Stimulated activated CD8-positive, alpha-beta memory T cell treated with anti-CD3 and anti-CD28 coated beads, Interleukin-7, amount 100 ng/mL, for 24 hours (primary cell): ENCODE results near the gene HMGB4.

Experiments
- DNase-seq: peaks from one replicate; pipeline ENCODE4 v3.0.0-alpha.2; 2020; ENCODE audit warnings: low read depth

The HMGB4 gene, protein sequence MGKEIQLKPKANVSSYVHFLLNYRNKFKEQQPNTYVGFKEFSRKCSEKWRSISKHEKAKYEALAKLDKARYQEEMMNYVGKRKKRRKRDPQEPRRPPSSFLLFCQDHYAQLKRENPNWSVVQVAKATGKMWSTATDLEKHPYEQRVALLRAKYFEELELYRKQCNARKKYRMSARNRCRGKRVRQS

GRCh38 chr1:33863779-33864178 is at the start of gene HMGB4:
Gene HMGB4, plus strand, starts transcription at chr1:33864079. Its CDS starts 113 bp downstream, at chr1:33864192.
- no peak for DNase-seq

GRCh38 chr1:33814166-33814565 is 49.7 kb upstream of the HMGB4 start:
- DNase-seq, result no peak

DNA sequence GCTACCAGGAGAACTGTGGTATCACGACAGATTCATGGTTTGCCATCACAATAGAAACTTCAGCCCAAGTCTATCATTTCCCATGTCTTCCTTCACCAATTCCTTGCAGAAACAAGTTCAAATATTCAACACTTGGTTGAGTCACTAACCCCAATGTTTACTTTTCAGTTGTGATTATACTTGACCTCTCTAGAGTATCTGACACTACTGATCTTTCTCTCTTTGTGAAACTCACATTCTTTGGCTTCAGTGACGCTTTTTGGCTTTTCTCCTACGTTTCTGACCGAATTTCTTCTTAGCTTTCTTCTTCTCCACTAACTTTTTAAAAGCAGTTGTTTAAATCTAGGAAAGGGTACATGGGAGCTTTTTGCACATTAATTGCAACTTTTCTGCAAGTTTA is 48.8 kb upstream of the HMGB4 start:
- no peak for DNase-seq

- DNase-seq, result no peak
These were observed 45.8 kb upstream of the HMGB4 start for GRCh38 chr1:33818071-33818470.

DNA sequence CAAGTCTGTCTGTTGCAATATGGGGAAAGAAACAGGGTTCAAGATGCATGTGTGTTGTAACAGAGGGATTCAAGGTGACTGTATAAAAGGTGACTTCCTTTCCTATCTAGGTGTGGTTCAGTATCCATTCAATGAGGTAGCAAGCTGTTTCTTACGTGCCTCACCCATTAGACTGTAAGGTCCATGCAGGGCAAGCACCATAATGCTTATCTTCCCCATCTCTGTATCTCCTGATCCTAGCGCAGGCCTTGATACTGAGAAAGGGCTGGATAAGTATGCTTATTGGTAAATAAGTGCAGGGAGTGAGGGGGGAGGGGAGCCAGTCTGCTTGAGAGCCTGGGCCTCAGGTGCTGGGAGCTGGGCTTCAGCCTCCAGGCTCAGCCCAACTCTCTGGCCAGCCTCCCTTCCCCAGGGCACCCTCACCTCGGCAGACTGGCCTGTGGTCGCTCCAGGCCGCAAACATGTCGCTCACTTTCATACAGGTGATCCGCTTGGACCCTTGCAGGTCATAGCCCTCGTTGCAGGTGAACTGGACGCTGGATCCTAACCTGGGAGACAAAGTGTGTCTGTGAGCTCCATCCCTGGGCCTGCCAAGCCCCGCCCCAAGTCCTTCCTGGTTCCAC is 44.5 kb upstream of the HMGB4 start:
- no peak for DNase-seq

DNA sequence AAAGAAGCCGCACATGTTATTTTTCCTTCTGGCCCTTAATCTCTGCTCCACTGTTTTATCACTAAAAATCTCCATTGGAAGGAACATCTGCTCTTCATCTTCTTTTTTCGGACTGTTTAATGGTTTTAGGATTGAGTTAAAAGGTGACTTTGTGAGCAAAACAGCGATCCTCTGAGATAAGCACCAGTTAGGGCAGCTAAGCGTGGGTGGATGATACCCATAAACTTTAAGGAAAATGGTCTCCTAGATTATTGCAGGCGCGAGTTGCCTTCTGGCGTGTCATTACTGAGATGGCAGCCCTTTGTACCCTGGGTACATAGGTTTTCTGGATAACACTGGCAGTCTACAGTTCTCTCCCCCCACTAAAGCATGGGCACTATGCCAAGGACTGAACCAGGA is 44.0 kb upstream of the HMGB4 start:
- no peak for DNase-seq

DNA sequence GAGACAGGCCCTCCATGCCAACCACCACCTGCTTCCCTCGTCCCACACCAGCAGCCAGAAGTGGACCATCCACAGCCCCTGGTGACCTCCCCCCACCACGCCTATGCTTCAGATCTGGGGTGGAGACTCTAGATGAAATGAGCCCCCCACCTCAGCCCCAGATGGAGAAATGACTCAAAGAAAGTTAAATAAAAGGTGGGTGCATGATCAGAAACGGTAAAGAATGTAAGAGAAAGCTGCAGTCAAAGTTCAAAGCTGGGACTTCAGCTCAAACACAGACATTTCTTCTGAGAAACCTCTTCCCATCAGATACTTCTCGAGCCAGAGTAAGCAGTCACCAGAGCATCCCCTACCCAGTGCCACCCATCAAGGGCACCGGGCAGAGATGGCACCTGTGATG is 43.1 kb upstream of the HMGB4 start:
- no peak for DNase-seq

DNA sequence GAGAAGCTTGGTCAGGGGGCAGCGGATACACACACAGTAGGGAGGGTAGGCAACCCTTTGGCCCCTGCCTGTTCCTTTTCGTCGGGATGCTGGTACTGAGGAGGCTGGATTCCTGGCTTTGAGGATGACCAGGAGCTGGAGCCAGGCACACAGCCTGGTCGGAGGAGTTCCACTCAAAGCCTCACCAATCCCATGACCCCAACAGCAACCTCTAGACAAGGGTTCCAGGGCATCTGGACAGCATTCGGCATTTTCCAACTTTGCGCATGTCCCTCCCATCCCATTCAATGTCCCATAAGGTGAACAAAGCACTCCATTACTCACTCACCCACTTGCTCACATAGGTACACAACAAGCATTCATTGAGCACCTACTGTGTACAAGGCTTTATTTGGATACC is 42.6 kb upstream of the HMGB4 start:
- no peak for DNase-seq

DNA sequence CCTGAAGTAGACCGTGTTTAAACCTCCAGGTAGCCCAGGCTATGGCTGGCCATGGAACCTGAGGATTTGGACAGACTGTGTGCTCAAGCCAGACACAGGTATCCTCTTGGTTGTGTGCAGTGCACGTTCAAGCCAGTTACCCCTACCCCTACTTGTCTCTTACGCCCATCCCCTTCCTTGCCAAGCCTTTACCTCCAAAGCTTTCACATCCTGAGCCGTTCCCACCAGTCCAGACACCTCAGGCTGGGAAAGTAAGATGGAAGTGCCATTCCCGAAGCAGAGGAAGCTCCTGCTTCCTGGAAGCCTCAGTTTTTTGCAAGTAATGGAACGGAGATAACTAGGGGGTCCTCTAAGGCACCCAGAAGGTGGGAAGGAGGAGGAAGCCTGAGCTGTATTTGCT is 41.5 kb upstream of the HMGB4 start:
- DNase-seq, result no peak

- DNase-seq, result no peak
These were observed 40.5 kb upstream of the HMGB4 start for GRCh38 chr1:33823401-33823800.

DNA sequence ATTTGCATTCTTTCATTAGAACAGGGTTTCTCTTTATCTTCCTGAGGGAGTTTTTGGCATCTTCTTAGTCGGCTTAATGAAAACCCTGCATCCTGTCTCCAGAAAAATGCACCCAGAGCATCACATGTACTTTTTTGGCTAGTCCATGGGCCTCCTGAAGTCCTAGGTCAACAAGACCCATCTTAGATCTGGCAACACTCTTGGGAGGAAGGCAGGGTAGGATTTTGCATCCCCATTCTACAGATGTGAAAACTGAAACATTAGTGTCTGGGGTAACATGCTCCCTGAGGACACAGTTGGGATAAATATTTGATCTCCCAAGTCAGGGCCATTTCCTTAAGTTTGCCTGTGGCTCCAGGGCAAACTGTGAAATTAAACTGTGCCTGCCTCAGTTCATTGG is 40.0 kb upstream of the HMGB4 start:
- DNase-seq, result no peak

DNA sequence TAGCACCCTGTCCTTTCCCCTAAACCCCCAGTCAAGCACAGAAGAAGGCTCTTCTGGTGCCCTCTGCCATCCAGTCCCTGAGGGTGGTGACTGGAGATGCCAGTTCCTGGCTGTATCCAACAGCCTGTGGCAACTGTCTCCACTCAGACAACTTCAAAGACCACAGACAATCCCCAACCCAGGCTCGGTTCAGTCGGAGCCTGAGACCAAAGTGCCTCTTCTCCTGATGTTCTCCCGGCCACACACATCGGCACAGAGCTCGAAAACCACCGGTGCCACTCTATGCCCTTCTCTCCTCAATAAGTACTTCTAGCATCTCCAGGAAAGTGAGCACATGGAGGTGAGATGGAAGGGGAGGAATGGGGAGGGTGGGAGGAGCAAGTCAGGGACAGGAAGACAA is 39.6 kb upstream of the HMGB4 start:
- no peak for DNase-seq

DNA sequence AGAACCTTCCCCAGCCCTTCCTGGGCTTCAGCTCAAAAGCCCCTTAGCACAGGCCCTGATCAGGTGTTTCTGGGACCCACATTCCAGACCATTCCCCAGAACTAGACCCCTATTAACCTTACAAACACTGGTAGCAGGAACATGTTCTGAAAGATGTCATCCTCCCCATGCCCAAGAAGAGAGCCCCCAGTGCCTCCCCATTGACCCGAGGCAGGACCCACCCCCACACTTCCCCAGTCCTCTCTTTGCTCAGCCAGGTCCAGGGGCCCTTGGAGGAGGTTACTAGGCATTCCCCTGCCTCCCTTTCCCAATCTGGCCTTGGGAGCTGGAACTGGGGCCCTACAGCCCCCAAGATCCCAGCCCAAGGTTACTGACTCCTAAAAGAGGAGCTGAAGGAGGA is 38.9 kb upstream of the HMGB4 start:
- DNase-seq, result no peak

DNA sequence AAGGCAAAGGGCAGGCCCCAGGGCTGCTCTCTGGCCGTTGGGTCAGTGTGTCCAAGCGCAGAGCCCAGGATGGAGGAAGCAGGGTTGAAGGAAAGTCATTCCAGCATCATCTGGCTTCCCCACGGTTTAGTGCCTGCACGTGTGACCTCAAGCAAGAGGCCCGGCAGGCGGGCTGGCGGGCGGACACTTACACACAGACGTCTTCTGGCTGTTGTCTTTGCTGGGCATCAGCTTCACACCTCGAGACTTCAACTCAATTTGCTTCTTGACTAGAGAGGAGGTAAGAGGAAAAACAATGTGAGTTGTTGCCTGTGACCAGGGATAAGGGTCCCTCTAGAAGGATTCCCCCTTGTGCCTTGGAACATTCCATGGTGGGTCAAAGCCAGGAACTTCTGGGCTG is 38.4 kb upstream of the HMGB4 start:
- DNase-seq, result no peak

DNA sequence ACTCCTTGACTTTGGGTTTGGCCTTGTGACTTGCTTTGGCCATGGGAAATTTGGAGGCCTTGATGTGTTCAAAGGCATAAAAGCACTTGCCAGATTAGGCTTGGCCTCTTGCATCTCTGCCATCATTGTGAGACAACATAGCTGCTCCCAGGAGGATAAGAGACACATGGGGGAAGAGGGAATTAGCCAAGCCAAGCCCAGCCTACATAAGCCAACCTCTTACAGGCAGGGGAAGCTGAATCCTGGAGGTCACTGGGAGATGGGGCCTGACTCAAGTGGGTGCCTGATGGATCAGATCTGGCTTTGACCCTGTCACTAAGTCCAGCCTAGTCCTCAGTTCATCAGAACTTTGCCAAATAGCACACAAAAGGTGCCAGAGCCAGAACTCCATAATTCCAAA is 37.6 kb upstream of the HMGB4 start:
- no peak for DNase-seq

- DNase-seq, result no peak
These were observed 37.2 kb upstream of the HMGB4 start for GRCh38 chr1:33826711-33827110.

DNA sequence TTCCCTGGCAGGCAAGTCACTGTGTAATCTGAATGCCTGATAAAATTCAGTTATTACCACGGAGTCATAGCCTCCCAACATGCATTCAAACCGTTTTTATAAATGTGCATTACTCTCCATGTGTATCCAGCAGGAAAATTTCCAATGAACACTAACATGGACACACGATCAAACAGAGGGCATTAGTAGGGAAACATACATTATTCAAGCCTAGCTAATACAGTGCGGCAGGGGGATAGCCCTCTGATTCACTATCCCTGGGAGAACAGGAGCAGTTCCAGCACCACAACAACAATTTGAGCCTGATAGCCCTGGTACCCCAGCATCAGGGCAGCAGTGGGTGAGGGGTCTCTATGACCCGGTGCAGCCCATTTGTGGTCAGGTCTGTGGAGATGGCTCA is 35.8 kb upstream of the HMGB4 start:
- no peak for DNase-seq

DNA sequence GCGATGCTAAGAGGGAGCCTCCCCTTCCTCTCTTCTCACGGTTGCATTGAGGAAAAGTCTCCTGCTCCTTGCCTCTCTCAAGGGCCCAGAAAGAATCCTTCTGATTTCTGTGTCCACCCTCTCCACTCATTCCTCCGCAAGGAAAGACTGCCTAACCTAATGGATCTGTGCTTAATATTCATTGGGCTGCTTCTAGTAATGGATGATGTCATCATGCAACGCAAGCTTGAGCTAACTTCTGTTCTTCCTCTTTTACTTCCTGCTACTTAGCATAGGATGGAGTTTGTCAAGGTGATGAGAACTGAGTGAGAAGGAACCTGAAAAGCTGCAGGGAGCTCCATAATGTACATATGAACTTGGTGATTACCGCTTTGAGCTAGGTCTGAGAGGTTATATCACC is 35.2 kb upstream of the HMGB4 start:
- no peak for DNase-seq

DNA sequence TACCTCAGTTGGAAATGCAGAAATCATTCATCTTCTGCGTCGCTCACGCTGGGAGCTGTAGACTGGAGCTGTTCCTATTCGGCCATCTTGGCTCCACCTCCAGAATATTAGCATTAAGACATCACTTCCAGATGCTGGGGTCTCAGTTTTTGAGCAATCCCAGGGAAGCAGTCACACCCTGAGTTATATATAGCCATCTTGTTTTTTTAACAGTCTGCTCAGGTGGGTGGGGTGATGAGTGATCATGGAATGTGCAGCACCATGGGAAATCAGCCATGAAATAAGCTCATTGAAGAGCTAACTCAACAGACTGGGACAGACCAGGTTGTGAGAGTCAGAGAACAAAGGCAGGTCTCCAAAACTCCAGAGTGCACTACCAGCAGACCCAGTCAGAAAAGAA is 27.0 kb upstream of the HMGB4 start:
- DNase-seq, result no peak

- DNase-seq, result no peak
These were observed 26.2 kb upstream of the HMGB4 start for GRCh38 chr1:33837635-33838034.

DNA sequence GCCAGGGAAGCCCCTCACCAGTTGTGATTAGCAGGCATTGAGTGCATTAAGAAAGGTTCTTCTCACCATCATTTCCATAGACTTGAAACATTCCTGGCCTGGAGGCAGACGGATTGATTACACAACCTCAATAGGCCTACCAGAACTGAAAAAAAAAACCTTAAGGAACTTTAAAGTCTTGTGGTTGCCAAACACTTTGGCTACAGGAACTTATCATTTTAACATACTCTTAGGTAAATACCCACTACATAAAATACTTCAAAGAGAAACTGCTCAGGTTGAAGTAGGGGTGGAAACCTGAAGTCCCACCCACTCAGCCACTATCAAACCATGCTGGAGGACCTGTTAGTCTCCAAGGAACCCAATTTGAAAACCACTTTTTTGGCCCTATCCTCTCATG is 22.4 kb upstream of the HMGB4 start:
- no peak for DNase-seq

GRCh38 chr1:33842348-33842747 is 21.5 kb upstream of the HMGB4 start:
- no peak for DNase-seq

GRCh38 chr1:33844166-33844565 is 19.7 kb upstream of the HMGB4 start:
- no peak for DNase-seq

DNA sequence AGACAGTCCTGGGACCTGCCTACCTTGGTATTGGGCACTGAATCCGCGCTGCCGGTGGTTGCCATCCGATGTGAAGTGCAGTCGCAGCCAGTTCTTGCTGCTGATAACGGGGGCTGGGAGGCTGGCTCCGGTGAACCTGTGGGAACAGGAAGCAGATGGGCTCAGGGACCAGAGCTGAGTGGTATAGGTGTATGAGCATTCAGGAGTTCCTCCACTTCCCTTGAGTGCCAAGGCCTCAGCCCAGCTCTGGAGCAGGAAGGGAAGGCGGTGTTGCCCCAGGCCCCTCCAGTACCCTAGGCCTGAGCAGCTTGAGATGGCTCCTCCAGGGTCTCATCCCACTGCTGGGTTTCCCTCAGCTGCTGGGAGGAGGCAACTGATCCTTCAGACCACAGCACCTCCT is 17.0 kb upstream of the HMGB4 start:
- DNase-seq, result no peak
